SJCRH30 (cell line): ENCODE data around the gene TULP3. TPM values are rescaled to one million over a fixed set of nuclear protein-coding genes. Genes with fewer than 3 reads are reported as not detected.

Experiments used
- DNase-seq, 2 experiments: peaks; one replicate each; pipeline ENCODE4 v3.0.0-alpha.2; 2015 to 2020
- H3K27ac ChIP-seq: fragments of 250-450 bp; sonication (Bioruptor Pico); 2 replicates; pipeline ENCODE4 v1.5.1; 2020; ENCODE audit warnings: mild to moderate bottlenecking, moderate library complexity
- H3K27me3 ChIP-seq: fragments of 250-450 bp; sonication (Bioruptor Pico); 2 replicates; pipeline ENCODE4 v1.5.1; 2020; ENCODE audit warnings: mild to moderate bottlenecking, moderate library complexity
- H3K36me3 ChIP-seq: fragments of 250-450 bp; sonication (Bioruptor Pico); 2 replicates; pipeline ENCODE4 v1.5.1; 2020; ENCODE audit warnings: mild to moderate bottlenecking, moderate library complexity
- H3K4me1 ChIP-seq: fragments of 250-450 bp; sonication (Bioruptor Pico); 2 replicates; pipeline ENCODE4 v1.5.1; 2020; ENCODE audit warnings: mild to moderate bottlenecking, moderate library complexity
- H3K4me3 ChIP-seq: fragments of 250-450 bp; sonication (Bioruptor Pico); 2 replicates; pipeline ENCODE4 v1.5.1; 2020; ENCODE audit warnings: mild to moderate bottlenecking, moderate library complexity
- H3K9me3 ChIP-seq: fragments of 250-450 bp; sonication (Bioruptor Pico); replicated peaks from 2 replicates; pipeline ENCODE4 v1.5.1; 2020; ENCODE audit warnings: mild to moderate bottlenecking, moderate library complexity
- total RNA-seq: library from RNA; depleted of rRNA; stranded (reverse); fragments of >200 nt; shearing (Covaris generic); gene quantifications from 2 replicates; pipeline ENCODE4 v1.2.3, GENCODE V29; 2014

TULP3 gene
- total RNA-seq, 1 experiment from 2014 or later = 45.2 TPM

GRCh38 chr12:2892246-2892645, 1.6 kb downstream of the TULP3 start:
- Histone ChIP-seq H3K36me3 (peaks cover 6% of the 10 kb centered on the region; the same call in 1 of the 2 replicates), H3K4me1 (peaks cover 5% of the 10 kb centered on the region; the same call in 1 of the 2 replicates), H3K27ac (no peak overlapping the region), H3K27me3 (no peaks in the 10 kb centered on the region), H3K4me3 (peak overlapping the region; percentile 77), H3K9me3 (no peaks in the 10 kb centered on the region)
- DNase-seq = no peak

GRCh38 chr12:2893007-2893406, 2.3 kb downstream of the TULP3 start:
- DNase-seq = no peak
- Histone ChIP-seq H3K4me1 (peaks cover 5% of the 10 kb centered on the region; the same call in 1 of the 2 replicates), H3K27me3 (no peaks in the 10 kb centered on the region), H3K4me3 (no peak overlapping the region), H3K9me3 (no peaks in the 10 kb centered on the region), H3K27ac (no peak overlapping the region), H3K36me3 (peaks cover 6% of the 10 kb centered on the region; the same call in 1 of the 2 replicates)

DNA sequence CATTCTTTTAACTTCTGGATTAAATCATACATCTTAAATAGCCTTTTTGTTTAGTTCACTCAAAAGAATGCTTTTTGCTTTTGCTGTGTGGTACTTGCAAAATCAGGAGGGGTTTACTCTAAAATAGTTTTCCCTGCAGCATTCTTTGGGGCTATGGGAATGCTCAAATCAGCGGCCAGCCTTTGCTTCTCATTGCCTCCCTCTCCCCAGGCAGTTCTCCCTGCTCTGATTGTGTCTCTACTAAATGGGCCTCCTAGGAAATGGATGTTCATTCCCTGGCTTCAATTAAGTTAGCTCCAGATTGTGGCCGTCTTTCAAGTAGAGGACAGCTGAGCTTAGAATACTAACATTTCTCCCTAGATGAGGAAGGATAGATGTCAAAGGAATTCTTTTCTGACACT, 4.4 kb downstream of the TULP3 start:
- DNase-seq = no peak
- H3K27ac ChIP-seq = no peak overlapping the region
- no peaks in the 10 kb centered on the region for H3K9me3 ChIP-seq
- H3K36me3 ChIP-seq = peaks cover 10% of the 10 kb centered on the region; the same call in 1 of the 2 replicates
- H3K4me3 ChIP-seq = no peak overlapping the region
- no peaks in the 10 kb centered on the region for H3K27me3 ChIP-seq
- peaks cover 2% of the 10 kb centered on the region; the same call in 1 of the 2 replicates for H3K4me1 ChIP-seq

DNA sequence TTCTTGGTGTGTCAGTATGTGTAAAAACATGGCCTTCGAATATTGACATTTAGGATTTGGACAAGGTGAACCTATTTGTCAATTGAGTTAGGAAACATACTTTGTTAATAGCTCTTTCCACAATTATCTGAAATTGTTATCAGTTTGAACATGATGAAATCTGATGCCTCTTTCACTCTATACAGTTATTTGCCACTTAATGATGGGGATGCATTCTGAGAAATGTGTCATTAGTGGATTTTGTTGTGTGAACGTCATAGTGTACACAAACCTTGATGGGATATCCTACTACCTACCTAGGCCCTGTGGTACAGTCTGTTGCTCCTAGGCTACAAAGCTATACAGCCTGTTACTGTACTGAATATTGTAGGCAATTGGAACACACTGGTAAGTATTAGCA, 4.8 kb downstream of the TULP3 start:
- Histone ChIP-seq H3K27me3 (no peaks in the 10 kb centered on the region), H3K27ac (no peak overlapping the region), H3K4me1 (no peaks in the 10 kb centered on the region), H3K4me3 (no peak overlapping the region), H3K36me3 (peaks cover 10% of the 10 kb centered on the region; the same call in 1 of the 2 replicates), H3K9me3 (no peaks in the 10 kb centered on the region)
- no peak for DNase-seq

DNA sequence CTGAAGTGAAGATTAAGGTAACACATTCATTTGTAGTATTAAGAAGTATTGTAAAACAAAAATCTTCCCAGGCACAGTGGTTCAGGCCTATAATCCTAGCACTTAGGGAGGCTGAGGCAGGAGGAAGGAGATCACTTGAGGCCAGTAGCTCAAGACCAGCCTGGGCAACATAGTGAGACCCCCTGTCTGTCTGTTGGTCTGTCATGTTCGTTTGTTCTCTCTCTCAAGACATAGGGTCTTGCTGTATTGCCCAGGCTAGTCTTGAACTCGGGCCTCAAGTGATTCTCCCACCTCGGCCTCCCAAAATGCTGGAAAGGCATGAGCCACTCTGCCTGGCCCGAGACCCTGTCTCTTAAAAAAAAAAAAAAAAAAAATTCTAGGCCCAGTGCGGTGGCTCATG, 6.7 kb downstream of the TULP3 start:
- H3K9me3 ChIP-seq = no peaks in the 10 kb centered on the region
- H3K4me3 ChIP-seq = no peak overlapping the region
- no peaks in the 10 kb centered on the region for H3K27me3 ChIP-seq
- DNase-seq = no peak
- H3K27ac ChIP-seq = no peak overlapping the region
- H3K36me3 ChIP-seq = peaks cover 10% of the 10 kb centered on the region; the same call in 1 of the 2 replicates
- no peaks in the 10 kb centered on the region for H3K4me1 ChIP-seq

DNA sequence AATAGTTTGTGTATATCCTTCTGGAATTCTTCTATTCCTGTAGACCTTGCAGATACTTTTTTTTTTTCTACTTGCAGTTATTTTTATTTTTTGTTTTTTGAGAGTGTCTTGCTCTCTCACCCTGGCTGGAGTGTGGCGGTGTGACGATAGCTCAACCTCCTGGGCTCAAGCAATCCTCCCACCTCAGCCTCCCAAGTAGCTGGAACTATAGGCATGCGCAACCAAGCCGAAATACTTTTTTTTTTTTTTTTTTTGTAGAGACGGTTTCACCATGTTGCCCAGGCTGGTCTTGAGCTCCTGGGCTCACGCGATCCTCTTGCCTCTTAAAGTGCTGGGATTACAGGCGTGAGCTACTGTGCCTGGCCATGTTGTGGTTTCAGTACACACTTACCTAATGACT, 10.0 kb downstream of the TULP3 start:
- Histone ChIP-seq H3K36me3 (peaks cover 10% of the 10 kb centered on the region; the same call in 1 of the 2 replicates), H3K4me1 (no peaks in the 10 kb centered on the region), H3K9me3 (no peaks in the 10 kb centered on the region), H3K4me3 (no peak overlapping the region), H3K27ac (no peak overlapping the region), H3K27me3 (no peaks in the 10 kb centered on the region)
- no peak for DNase-seq

- DNase-seq = no peak
- H3K27ac ChIP-seq = no peak overlapping the region
- no peaks in the 10 kb centered on the region for H3K9me3 ChIP-seq
- no peak overlapping the region for H3K4me3 ChIP-seq
- H3K27me3 ChIP-seq = no peaks in the 10 kb centered on the region
- H3K36me3 ChIP-seq = peaks cover 4% of the 10 kb centered on the region; the same call in 1 of the 2 replicates
- no peaks in the 10 kb centered on the region for H3K4me1 ChIP-seq
Measured at GRCh38 chr12:2902272-2902880, 11.7 kb downstream of the TULP3 start.

DNA sequence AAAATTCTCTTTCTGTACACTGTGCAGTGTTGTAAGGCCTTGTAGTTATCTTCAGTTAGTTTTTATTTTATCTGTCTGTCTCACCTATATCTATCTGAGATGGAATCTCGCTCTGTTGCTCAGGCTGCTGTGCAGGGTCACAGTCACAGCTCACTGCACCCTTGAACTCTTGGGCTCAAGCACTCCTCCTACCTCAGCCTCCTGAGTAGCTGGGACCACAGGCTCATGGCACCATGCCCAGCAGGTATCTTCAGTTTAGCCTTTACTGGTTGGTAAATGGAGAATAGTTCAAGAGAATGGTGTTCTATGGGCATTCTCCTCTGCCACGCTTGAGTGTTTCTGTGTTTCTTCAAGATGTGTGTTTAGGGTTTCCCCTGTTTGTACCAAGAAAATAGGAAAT, 13.6 kb downstream of the TULP3 start:
- Histone ChIP-seq H3K27ac (no peak overlapping the region), H3K36me3 (0 out of 2 replicates have a peak, but pooled peaks cover 2% of the 10 kb centered on the region), H3K9me3 (no peaks in the 10 kb centered on the region), H3K27me3 (no peaks in the 10 kb centered on the region), H3K4me3 (no peak overlapping the region), H3K4me1 (no peaks in the 10 kb centered on the region)
- no peak for DNase-seq

DNA sequence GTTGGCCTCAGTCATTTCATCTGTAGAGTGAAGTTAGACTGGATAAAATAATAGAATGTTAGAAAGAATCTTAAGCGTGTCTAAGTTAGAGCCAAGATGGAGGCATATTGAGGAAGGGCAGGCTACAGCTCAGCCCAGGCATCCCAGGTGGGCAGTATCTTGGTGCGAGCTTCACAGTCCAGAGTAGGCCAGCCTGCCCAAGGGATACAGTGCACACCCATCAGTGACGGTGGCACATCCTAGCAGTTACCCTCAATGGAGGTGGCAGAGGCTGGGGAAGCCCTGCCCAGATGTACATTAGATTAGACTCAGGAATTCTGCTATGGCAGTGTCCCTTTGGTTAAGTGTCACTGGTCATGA, 21.5 kb downstream of the TULP3 start:
- Histone ChIP-seq H3K4me1 (no peaks in the 10 kb centered on the region), H3K27ac (no peak overlapping the region), H3K36me3 (peaks cover 36% of the 10 kb centered on the region)

GRCh38 chr12:2919249-2919648, 28.6 kb downstream of the TULP3 start:
- Histone ChIP-seq H3K9me3 (no peaks in the 10 kb centered on the region), H3K36me3 (peaks cover 56% of the 10 kb centered on the region), H3K4me1 (no peaks in the 10 kb centered on the region), H3K27me3 (no peaks in the 10 kb centered on the region), H3K4me3 (no peak overlapping the region), H3K27ac (no peak overlapping the region)
- no peak for DNase-seq

More for the DNA sequence above, 21.5 kb downstream of the TULP3 start:
- Histone ChIP-seq H3K4me3 (no peak overlapping the region), H3K27me3 (no peaks in the 10 kb centered on the region), H3K9me3 (no peaks in the 10 kb centered on the region)
- DNase-seq = no peak

GRCh38 chr12:2922329-2922728, 31.6 kb downstream of the TULP3 start:
- H3K9me3 ChIP-seq = no peaks in the 10 kb centered on the region
- DNase-seq = no peak
- H3K36me3 ChIP-seq = peaks cover 62% of the 10 kb centered on the region
- no peaks in the 10 kb centered on the region for H3K4me1 ChIP-seq
- no peak overlapping the region for H3K4me3 ChIP-seq
- no peaks in the 10 kb centered on the region for H3K27me3 ChIP-seq
- no peak overlapping the region for H3K27ac ChIP-seq

DNA sequence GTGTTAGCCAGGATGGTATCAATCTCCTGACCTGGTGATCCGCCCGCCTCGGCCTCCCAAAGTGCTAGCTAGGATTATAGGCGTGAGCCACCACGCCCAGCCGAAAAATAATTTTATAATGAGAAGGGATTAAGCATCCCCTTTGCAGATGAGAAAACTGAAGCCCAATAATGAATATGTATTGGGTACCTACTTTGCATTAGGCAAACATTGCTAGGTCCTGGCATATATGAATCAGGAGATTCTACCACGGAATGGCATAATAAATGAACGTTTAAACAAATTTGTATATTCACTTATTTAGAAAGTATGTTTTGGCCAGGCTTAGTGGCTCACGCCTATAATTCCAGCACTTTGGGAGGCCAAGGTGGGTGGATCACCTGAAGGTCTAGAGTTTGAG, 32.4 kb downstream of the TULP3 start:
- DNase-seq = no peak
- no peaks in the 10 kb centered on the region for H3K27me3 ChIP-seq
- no peaks in the 10 kb centered on the region for H3K9me3 ChIP-seq
- peaks cover 65% of the 10 kb centered on the region for H3K36me3 ChIP-seq
- H3K27ac ChIP-seq = no peak overlapping the region
- H3K4me3 ChIP-seq = no peak overlapping the region
- no peaks in the 10 kb centered on the region for H3K4me1 ChIP-seq

GRCh38 chr12:2924019-2924418, 33.3 kb downstream of the TULP3 start:
- no peak overlapping the region for H3K27ac ChIP-seq
- no peaks in the 10 kb centered on the region for H3K4me1 ChIP-seq
- DNase-seq = no peak
- no peaks in the 10 kb centered on the region for H3K9me3 ChIP-seq
- no peak overlapping the region for H3K4me3 ChIP-seq
- no peaks in the 10 kb centered on the region for H3K27me3 ChIP-seq
- H3K36me3 ChIP-seq = peaks cover 71% of the 10 kb centered on the region

DNA sequence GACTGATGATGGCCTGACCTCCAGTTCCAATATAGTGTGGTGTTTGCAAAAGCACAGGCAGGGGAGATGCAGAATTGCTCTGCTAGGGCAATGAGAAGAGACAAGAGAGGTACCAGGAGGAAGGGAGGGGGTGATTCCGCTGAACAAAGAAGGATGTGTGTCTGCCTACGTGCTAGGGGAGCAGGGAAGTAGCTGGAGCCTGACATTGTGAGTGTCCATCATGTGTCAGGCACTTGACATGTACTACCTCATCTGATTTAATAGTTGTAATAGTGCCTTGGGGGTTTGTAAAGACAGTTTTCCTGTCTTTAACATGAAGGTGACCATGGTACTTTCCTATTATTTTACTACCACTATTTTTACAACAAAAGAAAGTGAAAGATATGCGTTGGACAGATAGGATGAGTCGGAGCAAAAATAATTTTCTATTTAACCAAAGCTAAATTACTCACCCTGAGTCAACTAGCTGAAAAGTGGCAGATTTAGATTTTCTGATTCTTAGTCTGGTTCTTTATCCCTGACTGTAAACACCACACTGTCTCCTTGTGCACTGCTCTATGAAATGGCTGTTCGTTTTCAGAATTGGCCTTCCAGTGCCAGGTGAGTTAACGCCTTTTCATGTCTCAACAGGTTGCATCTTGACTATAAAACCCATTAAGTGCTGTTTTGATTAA, 34.8 kb downstream of the TULP3 start:
- no peaks in the 10 kb centered on the region for H3K9me3 ChIP-seq
- no peaks in the 10 kb centered on the region for H3K4me1 ChIP-seq
- no peak overlapping the region for H3K27ac ChIP-seq
- H3K27me3 ChIP-seq = no peaks in the 10 kb centered on the region
- H3K36me3 ChIP-seq = peaks cover 68% of the 10 kb centered on the region
- H3K4me3 ChIP-seq = no peak overlapping the region
- no peak for DNase-seq

DNA sequence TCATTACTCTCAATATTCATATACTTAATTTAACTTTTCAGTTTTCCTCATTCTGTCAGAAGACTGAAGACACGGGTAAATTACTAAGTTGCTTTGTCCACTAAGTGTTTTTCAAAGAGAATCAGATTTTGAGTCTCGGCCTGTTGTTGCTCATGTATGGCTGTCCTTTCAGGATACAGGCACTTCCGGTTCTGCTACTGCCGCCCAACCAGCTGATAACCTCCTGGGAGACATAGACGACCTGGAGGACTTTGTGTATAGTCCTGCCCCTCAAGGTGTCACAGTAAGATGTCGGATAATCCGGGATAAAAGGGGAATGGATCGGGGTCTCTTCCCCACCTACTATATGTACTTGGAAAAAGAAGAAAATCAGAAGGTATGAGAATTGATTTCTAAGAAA, 40.2 kb downstream of the TULP3 start:
- H3K4me3 ChIP-seq = no peak overlapping the region
- H3K4me1 ChIP-seq = no peaks in the 10 kb centered on the region
- DNase-seq = no peak
- no peaks in the 10 kb centered on the region for H3K27me3 ChIP-seq
- peaks cover 62% of the 10 kb centered on the region for H3K36me3 ChIP-seq
- H3K27ac ChIP-seq = no peak overlapping the region
- H3K9me3 ChIP-seq = no peaks in the 10 kb centered on the region

GRCh38 chr12:2933586-2933985, 42.9 kb downstream of the TULP3 start:
- no peaks in the 10 kb centered on the region for H3K4me1 ChIP-seq
- peaks cover 65% of the 10 kb centered on the region for H3K36me3 ChIP-seq
- no peak overlapping the region for H3K27ac ChIP-seq
- no peaks in the 10 kb centered on the region for H3K9me3 ChIP-seq
- DNase-seq = no peak
- no peak overlapping the region for H3K4me3 ChIP-seq
- no peaks in the 10 kb centered on the region for H3K27me3 ChIP-seq
